GM12801 (cell line): ENCODE results near the gene ZNF521.

Source experiments
- CTCF ChIP-seq: IDR thresholded peaks from one replicate; pipeline ENCODE4 v1.5.1; 2011; ENCODE audit warnings: control low read depth; ENCODE audit not compliant: insufficient read length; ENCODE audit errors: extremely low read depth

The ZNF521 gene

DNA sequence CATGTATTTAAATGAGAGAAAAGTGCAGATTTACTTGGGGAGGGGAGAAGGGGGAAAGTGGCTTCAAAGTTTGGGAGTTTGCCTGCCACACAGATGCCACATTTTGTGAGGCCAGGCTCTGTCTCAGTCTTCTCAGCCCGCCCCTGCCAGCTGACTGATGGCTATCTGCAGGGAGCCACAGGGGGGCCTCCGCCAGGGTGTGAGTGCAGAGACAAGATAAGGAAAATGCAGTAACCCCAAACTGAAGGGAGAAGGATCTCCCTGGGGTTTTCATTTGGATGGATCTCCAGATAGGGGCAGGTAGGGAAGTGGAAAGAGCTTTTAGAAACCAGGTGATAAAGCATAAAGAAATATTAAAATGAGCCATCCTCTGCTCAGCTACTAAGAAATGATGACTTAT is 128.8 kb downstream of the ZNF521 start:
- no peak for TF ChIP-seq CTCF

DNA sequence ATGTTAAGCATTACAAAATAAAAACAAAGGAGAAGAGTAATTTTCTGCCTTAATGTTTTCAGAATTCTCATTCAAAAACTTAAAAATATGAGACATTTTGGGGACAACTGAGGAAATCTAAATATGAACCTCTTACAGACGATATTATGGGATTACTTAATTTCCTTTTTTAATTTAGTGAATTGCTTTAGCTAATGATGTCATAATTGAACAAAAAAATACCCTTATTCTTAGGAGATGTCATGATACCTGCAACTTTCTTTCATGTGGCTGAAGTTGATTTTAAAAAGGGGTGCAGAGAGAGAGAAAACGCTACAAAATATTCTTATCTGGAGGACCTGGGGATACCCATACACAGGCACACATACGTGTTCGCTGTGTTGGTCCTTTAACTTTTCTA is 129.3 kb downstream of the ZNF521 start:
- no peak for TF ChIP-seq CTCF

DNA sequence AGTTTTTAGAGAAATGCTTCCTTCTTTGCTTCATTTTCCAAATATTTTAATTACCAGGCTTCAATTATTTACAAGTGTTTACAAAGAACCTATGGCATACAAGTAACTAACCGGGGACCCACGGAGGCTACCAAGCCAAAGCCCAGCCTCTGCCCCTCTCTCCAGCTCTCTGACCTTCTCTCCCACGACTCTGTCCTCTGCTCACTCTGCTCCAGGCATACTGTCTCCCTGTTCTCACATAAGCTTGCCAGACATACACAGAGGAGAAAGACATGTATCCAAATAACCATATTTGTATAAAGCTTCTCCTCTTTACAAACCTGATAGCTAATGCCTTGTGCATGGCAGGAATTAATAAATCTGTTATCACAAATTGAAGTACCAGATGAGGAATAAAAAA is 141.3 kb downstream of the ZNF521 start:
- TF ChIP-seq CTCF: no peak

- TF ChIP-seq CTCF: no peak
These were observed 159.9 kb downstream of the ZNF521 start for GRCh38 chr18:25192065-25192464.

GRCh38 chr18:25190472-25190871 is 161.5 kb downstream of the ZNF521 start:
- TF ChIP-seq CTCF: no peak

DNA sequence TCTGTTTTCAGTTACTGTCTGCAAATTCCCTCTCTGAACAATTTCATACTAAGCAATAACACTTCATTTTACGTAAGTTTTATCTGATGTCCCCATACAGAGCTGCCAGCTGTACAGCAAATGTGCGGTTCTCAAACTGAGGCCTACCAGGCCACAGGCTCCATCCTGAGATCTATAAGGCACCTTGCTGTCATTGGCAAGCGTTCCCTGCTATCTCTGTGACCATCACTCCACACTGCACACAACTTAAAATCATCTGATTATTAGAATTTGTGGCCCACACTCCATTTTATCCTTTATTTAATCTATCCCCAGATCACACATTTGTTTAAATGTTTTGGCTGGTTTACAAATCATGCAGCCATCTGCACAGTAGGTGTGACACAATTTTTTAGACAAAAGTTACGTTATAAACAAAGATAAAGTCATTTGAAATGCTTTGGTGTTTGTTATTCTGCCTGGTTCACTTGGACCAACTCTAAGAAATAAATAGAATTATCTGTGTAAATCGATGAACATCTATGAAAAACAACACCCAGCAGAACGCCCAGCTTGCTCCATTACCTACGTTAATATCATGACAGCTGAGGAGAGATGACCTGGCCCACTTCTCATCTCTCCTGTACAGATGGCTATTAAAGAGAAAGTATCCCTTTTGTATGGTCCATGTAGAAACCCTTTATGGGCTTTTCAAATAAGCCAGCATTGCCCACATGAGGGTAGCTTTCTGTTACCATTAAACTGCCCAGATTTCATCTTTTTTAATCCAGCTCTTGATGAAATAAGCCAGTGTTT is 162.4 kb downstream of the ZNF521 start:
- TF ChIP-seq CTCF: no peak

GRCh38 chr18:25187521-25188192 is 164.3 kb downstream of the ZNF521 start:
- TF ChIP-seq CTCF: no peak
